ENCODE data around the gene FOXN4. TPM values are rescaled to one million over a fixed set of nuclear protein-coding genes. Genes with fewer than 3 reads are reported as not detected.

FOXN4 gene
- total RNA-seq, 4 donors from 2014 or later: not detected

- Histone ChIP-seq H3K27me3 (no peaks in the 10 kb centered on the region), H3K36me3 (no peaks in the 10 kb centered on the region), H3K9me3 (no peaks in the 10 kb centered on the region), H3K27ac (replicated peaks in 1 of 4) (no peak overlapping the region), H3K4me1 (peaks cover 0 to 9% (median 8%) of the 10 kb centered on the region in 4 donors), H3K4me3 (no peak overlapping the region)
- 82% methylated on average over 1 of the region's 1 CpG for WGBS
- TF ChIP-seq POLR2A (IDR thresholded peaks at IDR 0.05; ENCODE audit: low read depth): no peak
- no peak for TF ChIP-seq EP300 (IDR thresholded peaks at IDR 0.05)
- no peak for TF ChIP-seq CTCF (IDR thresholded peaks at IDR 0.05)
- TF ChIP-seq POLR2AphosphoS5 (IDR thresholded peaks at IDR 0.05): no peak
- intact Hi-C loops (cut with DNase I): no loop called here
- no peak for DNase-seq (ENCODE audit: extremely low spot score)
Observed at GRCh38 chr12:109336593-109336992, 27.5 kb upstream of the FOXN4 start.

DNA sequence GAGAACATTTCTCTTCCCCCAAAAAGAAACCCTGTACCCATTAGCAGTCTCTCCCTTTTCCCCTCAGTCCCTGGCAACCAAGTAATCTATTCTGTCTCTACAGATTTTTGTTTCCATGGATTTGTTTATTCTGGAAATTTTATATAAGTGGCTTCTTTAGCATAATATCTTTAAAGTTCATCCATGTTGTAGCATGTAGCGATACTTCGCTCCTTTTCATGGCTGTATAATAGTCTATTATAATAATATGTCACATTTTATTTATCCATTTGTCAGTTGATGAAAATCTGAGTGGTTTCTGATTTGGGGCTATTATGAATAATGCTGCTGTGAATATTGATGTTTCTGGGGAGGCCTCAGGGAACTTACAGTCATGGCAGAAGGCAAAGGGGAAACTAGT, 25.8 kb upstream of the FOXN4 start:
- no peak for TF ChIP-seq CTCF (IDR thresholded peaks at IDR 0.05)
- TF ChIP-seq POLR2AphosphoS5 (IDR thresholded peaks at IDR 0.05): no peak
- TF ChIP-seq POLR2A (IDR thresholded peaks at IDR 0.05; ENCODE audit: low read depth): no peak
- DNase-seq (ENCODE audit: extremely low spot score): no peak
- no peak overlapping the region for H3K27ac ChIP-seq (replicated peaks in 1 of 4)
- no peak overlapping the region for H3K4me3 ChIP-seq
- no peaks in the 10 kb centered on the region for H3K27me3 ChIP-seq
- no peaks in the 10 kb centered on the region for H3K9me3 ChIP-seq
- WGBS: 95% methylated on average over 2 of the region's 2 CpGs
- intact Hi-C loops (cut with DNase I): no loop called here
- H3K4me1 ChIP-seq: peaks cover 0 to 17% (median 15%) of the 10 kb centered on the region in 4 donors
- no peaks in the 10 kb centered on the region for H3K36me3 ChIP-seq

GRCh38 chr12:109331301-109331952, 22.3 kb upstream of the FOXN4 start:
- Histone ChIP-seq H3K4me1 (peaks cover 0 to 17% (median 15%) of the 10 kb centered on the region in 4 donors), H3K4me3 (no peak overlapping the region), H3K27me3 (no peaks in the 10 kb centered on the region), H3K36me3 (no peaks in the 10 kb centered on the region), H3K27ac (replicated peaks in 1 of 4) (no peak overlapping the region), H3K9me3 (no peaks in the 10 kb centered on the region)
- intact Hi-C loops (cut with DNase I): no loop called here
- no peak for TF ChIP-seq CTCF (IDR thresholded peaks at IDR 0.05)
- TF ChIP-seq POLR2A (IDR thresholded peaks at IDR 0.05; ENCODE audit: low read depth): no peak
- DNase-seq (ENCODE audit: extremely low spot score): no peak
- 16% methylated on average over 7 of the region's 7 CpGs for WGBS

DNA sequence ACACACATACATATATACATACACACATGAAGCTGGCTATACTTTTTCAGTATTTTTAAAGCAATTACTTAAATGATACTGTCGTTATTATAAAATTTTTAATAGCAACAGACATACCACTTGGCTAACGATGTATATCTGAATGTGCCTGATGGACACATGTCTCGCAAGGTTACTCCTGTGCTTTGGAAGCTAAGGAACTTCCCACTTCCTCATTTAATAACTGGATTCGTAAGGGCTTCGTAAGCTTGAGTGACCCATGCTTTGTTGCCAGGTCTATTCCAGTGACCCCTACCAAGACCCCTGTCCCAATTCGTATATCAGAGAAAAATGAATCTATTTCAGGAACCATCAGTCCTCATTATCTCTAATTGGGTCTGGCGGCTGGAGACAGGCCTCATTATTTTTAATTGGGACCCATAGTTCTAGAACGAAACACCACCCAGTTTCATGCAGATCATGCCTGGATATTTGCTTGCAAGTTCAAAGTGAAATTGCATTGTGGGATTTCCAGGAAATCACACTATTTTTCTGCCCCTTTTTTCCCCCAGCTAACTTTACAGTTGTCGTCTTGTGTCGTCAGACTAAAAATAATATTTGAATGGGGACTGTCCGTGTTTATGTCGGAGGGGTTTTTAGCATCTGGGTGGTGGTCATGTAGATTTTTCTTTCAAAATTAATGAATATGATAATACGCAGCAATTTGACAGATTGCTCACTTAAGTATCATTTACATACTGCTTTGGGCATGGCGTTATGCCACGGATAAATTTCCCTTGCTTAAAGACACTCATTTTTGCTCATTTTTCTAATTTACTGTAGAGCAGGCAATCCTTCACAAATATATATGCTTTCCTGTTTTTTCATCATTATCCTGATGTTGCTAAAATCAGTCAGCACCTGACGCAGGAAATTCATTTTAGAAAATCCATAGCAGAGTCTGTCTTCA, 21.5 kb upstream of the FOXN4 start:
- Histone ChIP-seq H3K9me3 (no peaks in the 10 kb centered on the region), H3K4me3 (no peak overlapping the region), H3K4me1 (peaks cover 0 to 17% (median 15%) of the 10 kb centered on the region in 4 donors), H3K27me3 (no peaks in the 10 kb centered on the region), H3K27ac (replicated peaks in 1 of 4) (no peak overlapping the region), H3K36me3 (no peaks in the 10 kb centered on the region)
- TF ChIP-seq POLR2A (IDR thresholded peaks at IDR 0.05; ENCODE audit: low read depth): no peak
- no peak for TF ChIP-seq CTCF (IDR thresholded peaks at IDR 0.05)
- no peak for TF ChIP-seq POLR2AphosphoS5 (IDR thresholded peaks at IDR 0.05)
- no peak for TF ChIP-seq EP300 (IDR thresholded peaks at IDR 0.05)
- intact Hi-C loops (cut with DNase I): no loop called here
- DNase-seq (ENCODE audit: extremely low spot score): no peak
- 85% methylated on average over 16 of the region's 16 CpGs for WGBS

Measured in esophagus muscularis mucosa (tissue), 4 donors.